ENCODE measurements around the gene CEP76. TPM values are rescaled to one million over a fixed set of nuclear protein-coding genes. Genes with fewer than 3 reads are reported as not detected.

Gene CEP76
- total RNA-seq, 1 experiment from 2014 or later, result 18.6 TPM

- H4K20me1 ChIP-seq (ENCODE audit: control insufficient read depth, insufficient read depth, insufficient read length), result no peaks in the 10 kb centered on the region
- H4K5ac ChIP-seq (ENCODE audit: insufficient read length, low read depth, low read length), result no peak overlapping the region
- H3K23ac ChIP-seq (ENCODE audit: insufficient read length, low read depth, low read length), result no peak overlapping the region
- H3K9me3 Mint-ChIP-seq, result peaks cover 0 to 2% of the 10 kb centered on the region in 2 experiments; a peak in 1 of 5 replicates
- no peak overlapping the region for H3K18ac ChIP-seq (ENCODE audit: insufficient read length, low read depth, low read length)
- H3K27ac ChIP-seq (ENCODE audit: insufficient read length, low read depth, low read length), result no peak overlapping the region
- H3K23me2 ChIP-seq (ENCODE audit: insufficient read length, low read depth, low read length, poor library complexity, severe bottlenecking), result no peaks in the 10 kb centered on the region
- no peak overlapping the region for H4K8ac ChIP-seq (replicated peaks; ENCODE audit: insufficient read length, low read depth, low read length)
- no peaks in the 10 kb centered on the region for H3K79me2 ChIP-seq (ENCODE audit: insufficient read depth, low read length)
- H3K79me1 ChIP-seq (ENCODE audit: insufficient read depth, low read depth, low read length, poor library complexity, severe bottlenecking), result no peaks in the 10 kb centered on the region
- no peaks in the 10 kb centered on the region for H3K4me1 ChIP-seq (ENCODE audit: insufficient read depth, low read length)
- H3K27ac Mint-ChIP-seq, result no peak overlapping the region
- H3K27me3 Mint-ChIP-seq (ENCODE audit: low read depth), result no peaks in the 10 kb centered on the region; the same call in 1 of the 2 replicates
- no peaks in the 10 kb centered on the region for H3K9me3 ChIP-seq (ENCODE audit: control insufficient read depth, low read depth, low read length)
- H3K4me1 Mint-ChIP-seq, result peaks cover 0 to 4% of the 10 kb centered on the region in 2 experiments; a peak in 2 of 4 replicates
- no CpG with 5 or more reads among the region's 2 CpGs for WGBS (ENCODE audit: extremely low coverage, insufficient read length, low lambda C conversion rate)
- H3K27me3 ChIP-seq (ENCODE audit: insufficient read depth, low read length), result no peaks in the 10 kb centered on the region
- no peak overlapping the region for H2BK15ac ChIP-seq (ENCODE audit: low read depth, low read length)
- no peak overlapping the region for H3K4me3 Mint-ChIP-seq
- H3K4ac ChIP-seq (ENCODE audit: low read depth, low read length), result no peak overlapping the region
- no peaks in the 10 kb centered on the region for H3K36me3 Mint-ChIP-seq (ENCODE audit: insufficient read depth in 1 of 3, low read depth in 3 of 3)
- no peak overlapping the region for H3K56ac ChIP-seq (ENCODE audit: insufficient read length, low read depth, low read length)
- no peak overlapping the region for H2AFZ ChIP-seq (ENCODE audit: low read length)
- H2AK5ac ChIP-seq (ENCODE audit: insufficient read length, low read length), result no peak overlapping the region
- H4K91ac ChIP-seq (ENCODE audit: insufficient read length, low read depth, low read length), result no peak overlapping the region
- DNase-seq, result no peak
- no peak overlapping the region for H3K4me2 ChIP-seq (ENCODE audit: insufficient read depth, insufficient read length, low read length)
- TF ChIP-seq CTCF (conservative IDR thresholded peaks at IDR 0.05), result peak; percentile 50; the same call in 2 of the 3 replicates
- no peak overlapping the region for H3K9ac ChIP-seq (ENCODE audit: extremely low read depth, insufficient read length, low read length)
- H2BK120ac ChIP-seq (ENCODE audit: low read depth, low read length, poor library complexity, severe bottlenecking), result no peak overlapping the region
- no peak overlapping the region for H3K14ac ChIP-seq (ENCODE audit: insufficient read depth, low read length)
- H2BK5ac ChIP-seq (ENCODE audit: insufficient read length, low read length), result no peak overlapping the region
- no peak overlapping the region for H2BK20ac ChIP-seq (ENCODE audit: low read depth, low read length, poor library complexity, severe bottlenecking)
- no peak overlapping the region for H3T11ph ChIP-seq (ENCODE audit: low read length)
- no peak overlapping the region for H2BK12ac ChIP-seq (ENCODE audit: insufficient read length, low read depth, low read length)
Measured at GRCh38 chr18:12744103-12744502, 41.6 kb upstream of the CEP76 start.

All from H9 (cell line).